ENCODE data around the gene FAM222A. TPM values are rescaled to one million over a fixed set of nuclear protein-coding genes. Genes with fewer than 3 reads are reported as not detected.

FAM222A gene
- total RNA-seq, 1 experiment from 2014 or later: 1.6 TPM

- TF ChIP-seq IRF1 (CRISPR knock-in tag; IDR thresholded peaks at IDR 0.05) (no peak), ATF6 (CRISPR knock-in tag; IDR thresholded peaks at IDR 0.05) (no peak), ZMAT4 (CRISPR knock-in tag; IDR thresholded peaks at IDR 0.05) (no peak), NR3C1 (CRISPR knock-in tag; conservative IDR thresholded peaks at IDR 0.05; ENCODE audit: low read depth) (no peak), ZBTB21 (CRISPR knock-in tag; IDR thresholded peaks at IDR 0.05; ENCODE audit: borderline replicate concordance) (no peak), ZNF317 (CRISPR knock-in tag; IDR thresholded peaks at IDR 0.05; ENCODE audit: borderline replicate concordance, low read depth) (no peak), FOXP1 (CRISPR knock-in tag; IDR thresholded peaks at IDR 0.05; ENCODE audit: borderline replicate concordance) (no peak), E2F4 (CRISPR knock-in tag; IDR thresholded peaks at IDR 0.05; ENCODE audit: borderline replicate concordance, low read depth) (no peak)
- TF ChIP-seq, protein P1, sequence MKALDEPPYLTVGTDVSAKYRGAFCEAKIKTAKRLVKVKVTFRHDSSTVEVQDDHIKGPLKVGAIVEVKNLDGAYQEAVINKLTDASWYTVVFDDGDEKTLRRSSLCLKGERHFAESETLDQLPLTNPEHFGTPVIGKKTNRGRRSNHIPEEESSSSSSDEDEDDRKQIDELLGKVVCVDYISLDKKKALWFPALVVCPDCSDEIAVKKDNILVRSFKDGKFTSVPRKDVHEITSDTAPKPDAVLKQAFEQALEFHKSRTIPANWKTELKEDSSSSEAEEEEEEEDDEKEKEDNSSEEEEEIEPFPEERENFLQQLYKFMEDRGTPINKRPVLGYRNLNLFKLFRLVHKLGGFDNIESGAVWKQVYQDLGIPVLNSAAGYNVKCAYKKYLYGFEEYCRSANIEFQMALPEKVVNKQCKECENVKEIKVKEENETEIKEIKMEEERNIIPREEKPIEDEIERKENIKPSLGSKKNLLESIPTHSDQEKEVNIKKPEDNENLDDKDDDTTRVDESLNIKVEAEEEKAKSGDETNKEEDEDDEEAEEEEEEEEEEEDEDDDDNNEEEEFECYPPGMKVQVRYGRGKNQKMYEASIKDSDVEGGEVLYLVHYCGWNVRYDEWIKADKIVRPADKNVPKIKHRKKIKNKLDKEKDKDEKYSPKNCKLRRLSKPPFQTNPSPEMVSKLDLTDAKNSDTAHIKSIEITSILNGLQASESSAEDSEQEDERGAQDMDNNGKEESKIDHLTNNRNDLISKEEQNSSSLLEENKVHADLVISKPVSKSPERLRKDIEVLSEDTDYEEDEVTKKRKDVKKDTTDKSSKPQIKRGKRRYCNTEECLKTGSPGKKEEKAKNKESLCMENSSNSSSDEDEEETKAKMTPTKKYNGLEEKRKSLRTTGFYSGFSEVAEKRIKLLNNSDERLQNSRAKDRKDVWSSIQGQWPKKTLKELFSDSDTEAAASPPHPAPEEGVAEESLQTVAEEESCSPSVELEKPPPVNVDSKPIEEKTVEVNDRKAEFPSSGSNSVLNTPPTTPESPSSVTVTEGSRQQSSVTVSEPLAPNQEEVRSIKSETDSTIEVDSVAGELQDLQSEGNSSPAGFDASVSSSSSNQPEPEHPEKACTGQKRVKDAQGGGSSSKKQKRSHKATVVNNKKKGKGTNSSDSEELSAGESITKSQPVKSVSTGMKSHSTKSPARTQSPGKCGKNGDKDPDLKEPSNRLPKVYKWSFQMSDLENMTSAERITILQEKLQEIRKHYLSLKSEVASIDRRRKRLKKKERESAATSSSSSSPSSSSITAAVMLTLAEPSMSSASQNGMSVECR (CRISPR knock-in tag; IDR thresholded peaks at IDR 0.05; ENCODE audit: borderline replicate concordance): no peak
- TF ChIP-seq, protein P2, sequence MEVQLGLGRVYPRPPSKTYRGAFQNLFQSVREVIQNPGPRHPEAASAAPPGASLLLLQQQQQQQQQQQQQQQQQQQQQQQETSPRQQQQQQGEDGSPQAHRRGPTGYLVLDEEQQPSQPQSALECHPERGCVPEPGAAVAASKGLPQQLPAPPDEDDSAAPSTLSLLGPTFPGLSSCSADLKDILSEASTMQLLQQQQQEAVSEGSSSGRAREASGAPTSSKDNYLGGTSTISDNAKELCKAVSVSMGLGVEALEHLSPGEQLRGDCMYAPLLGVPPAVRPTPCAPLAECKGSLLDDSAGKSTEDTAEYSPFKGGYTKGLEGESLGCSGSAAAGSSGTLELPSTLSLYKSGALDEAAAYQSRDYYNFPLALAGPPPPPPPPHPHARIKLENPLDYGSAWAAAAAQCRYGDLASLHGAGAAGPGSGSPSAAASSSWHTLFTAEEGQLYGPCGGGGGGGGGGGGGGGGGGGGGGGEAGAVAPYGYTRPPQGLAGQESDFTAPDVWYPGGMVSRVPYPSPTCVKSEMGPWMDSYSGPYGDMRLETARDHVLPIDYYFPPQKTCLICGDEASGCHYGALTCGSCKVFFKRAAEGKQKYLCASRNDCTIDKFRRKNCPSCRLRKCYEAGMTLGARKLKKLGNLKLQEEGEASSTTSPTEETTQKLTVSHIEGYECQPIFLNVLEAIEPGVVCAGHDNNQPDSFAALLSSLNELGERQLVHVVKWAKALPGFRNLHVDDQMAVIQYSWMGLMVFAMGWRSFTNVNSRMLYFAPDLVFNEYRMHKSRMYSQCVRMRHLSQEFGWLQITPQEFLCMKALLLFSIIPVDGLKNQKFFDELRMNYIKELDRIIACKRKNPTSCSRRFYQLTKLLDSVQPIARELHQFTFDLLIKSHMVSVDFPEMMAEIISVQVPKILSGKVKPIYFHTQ (CRISPR knock-in tag; IDR thresholded peaks at IDR 0.05): no peak
Observed at GRCh38 chr12:109762673-109763191, 49.1 kb downstream of the FAM222A start (continued).

DNA sequence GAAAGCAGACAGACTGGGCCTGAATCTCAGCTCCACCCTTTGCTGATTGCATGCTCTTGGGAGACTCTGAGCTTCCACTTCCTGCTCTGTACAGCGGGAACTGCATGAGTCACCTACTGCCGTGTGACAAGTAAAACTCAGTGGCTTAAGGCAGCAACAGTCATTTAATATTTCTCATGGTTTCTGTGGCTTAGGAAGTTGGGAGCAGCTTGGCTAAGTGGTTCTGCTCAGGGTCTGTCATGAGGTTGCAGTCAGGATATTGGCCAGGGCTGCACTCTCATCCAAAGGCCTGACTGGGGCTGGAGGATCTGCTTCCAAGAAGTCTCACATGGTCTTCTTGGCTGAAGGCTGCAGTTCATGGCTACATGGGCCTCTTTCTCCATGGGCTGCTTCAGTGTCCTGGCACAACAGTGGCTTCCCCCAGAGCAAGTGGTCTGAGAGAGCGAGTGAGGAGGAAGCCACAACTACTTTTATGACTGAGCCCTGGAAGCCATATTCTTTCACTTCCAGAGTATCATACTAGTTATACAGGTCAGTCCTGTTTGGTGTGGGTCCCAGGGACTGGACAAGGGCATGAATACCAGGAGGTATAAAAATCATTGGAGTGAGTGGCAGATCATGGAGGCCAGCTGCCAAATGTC is 49.7 kb downstream of the FAM222A start:
- Mint-ChIP-seq H3K4me1 (peaks cover 10% of the 10 kb centered on the region), H3K4me3 (no peak overlapping the region), H3K36me3 (no peaks in the 10 kb centered on the region), H3K27ac (no peak overlapping the region), H3K9me3 (0 out of 2 replicates have a peak, but pooled peaks cover 4% of the 10 kb centered on the region), H3K27me3 (ENCODE audit: low read depth) (no peaks in the 10 kb centered on the region)
- DNase-seq (ENCODE audit: low spot score) (no peak), ATAC-seq (no peak)
- POLR2A ChIA-PET: interaction anchor here (1.0 kb wide), 1 partner anchor 9 kb away, joined by 5 read pairs; no protein-coding TSS in a partner anchor
- CTCF ChIA-PET: interaction anchor here (0.6 to 2.0 kb wide), 24 partner anchors 8 to 329 kb away, joined by 3 to 26 read pairs (median 4); no protein-coding TSS in a partner anchor
- TF ChIP-seq, protein P3, sequence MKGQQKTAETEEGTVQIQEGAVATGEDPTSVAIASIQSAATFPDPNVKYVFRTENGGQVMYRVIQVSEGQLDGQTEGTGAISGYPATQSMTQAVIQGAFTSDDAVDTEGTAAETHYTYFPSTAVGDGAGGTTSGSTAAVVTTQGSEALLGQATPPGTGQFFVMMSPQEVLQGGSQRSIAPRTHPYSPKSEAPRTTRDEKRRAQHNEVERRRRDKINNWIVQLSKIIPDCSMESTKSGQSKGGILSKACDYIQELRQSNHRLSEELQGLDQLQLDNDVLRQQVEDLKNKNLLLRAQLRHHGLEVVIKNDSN (CRISPR knock-in tag; IDR thresholded peaks at IDR 0.05): no peak
- TF ChIP-seq IRF1 (CRISPR knock-in tag; IDR thresholded peaks at IDR 0.05) (no peak), CREB1 (CRISPR knock-in tag; IDR thresholded peaks at IDR 0.05) (no peak), SOX15 (CRISPR knock-in tag; IDR thresholded peaks at IDR 0.05) (no peak), ZNF396 (CRISPR knock-in tag; IDR thresholded peaks at IDR 0.05; ENCODE audit: borderline replicate concordance) (no peak), ZNF317 (CRISPR knock-in tag; IDR thresholded peaks at IDR 0.05; ENCODE audit: borderline replicate concordance, low read depth) (no peak), IRF2 (CRISPR knock-in tag; IDR thresholded peaks at IDR 0.05; ENCODE audit: borderline replicate concordance, low read depth) (no peak), ZBTB21 (CRISPR knock-in tag; IDR thresholded peaks at IDR 0.05; ENCODE audit: borderline replicate concordance) (no peak), ETV6 (CRISPR knock-in tag; IDR thresholded peaks at IDR 0.05) (no peak), MXD4 (CRISPR knock-in tag; IDR thresholded peaks at IDR 0.05; ENCODE audit: borderline replicate concordance) (no peak)
- TF ChIP-seq, protein P4, sequence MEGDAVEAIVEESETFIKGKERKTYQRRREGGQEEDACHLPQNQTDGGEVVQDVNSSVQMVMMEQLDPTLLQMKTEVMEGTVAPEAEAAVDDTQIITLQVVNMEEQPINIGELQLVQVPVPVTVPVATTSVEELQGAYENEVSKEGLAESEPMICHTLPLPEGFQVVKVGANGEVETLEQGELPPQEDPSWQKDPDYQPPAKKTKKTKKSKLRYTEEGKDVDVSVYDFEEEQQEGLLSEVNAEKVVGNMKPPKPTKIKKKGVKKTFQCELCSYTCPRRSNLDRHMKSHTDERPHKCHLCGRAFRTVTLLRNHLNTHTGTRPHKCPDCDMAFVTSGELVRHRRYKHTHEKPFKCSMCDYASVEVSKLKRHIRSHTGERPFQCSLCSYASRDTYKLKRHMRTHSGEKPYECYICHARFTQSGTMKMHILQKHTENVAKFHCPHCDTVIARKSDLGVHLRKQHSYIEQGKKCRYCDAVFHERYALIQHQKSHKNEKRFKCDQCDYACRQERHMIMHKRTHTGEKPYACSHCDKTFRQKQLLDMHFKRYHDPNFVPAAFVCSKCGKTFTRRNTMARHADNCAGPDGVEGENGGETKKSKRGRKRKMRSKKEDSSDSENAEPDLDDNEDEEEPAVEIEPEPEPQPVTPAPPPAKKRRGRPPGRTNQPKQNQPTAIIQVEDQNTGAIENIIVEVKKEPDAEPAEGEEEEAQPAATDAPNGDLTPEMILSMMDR (IDR thresholded peaks at IDR 0.05): no peak

Data from WTC11 (cell line).